Sigmoid colon (tissue), 7 donors: ENCODE measurements around the gene HOXD11. TPM values are rescaled to one million over a fixed set of nuclear protein-coding genes. Genes with fewer than 3 reads are reported as not detected.

Experiments
- DNase-seq: peaks from one replicate; pipeline ENCODE4 v3.0.0-alpha.2; 2019
- H3K27ac ChIP-seq, 4 donors: fragments of 200-600 bp; sonication (generic); one replicate each; pipeline ENCODE4 v1.5.1; 2016 to 2019; ENCODE audit warnings: mild to moderate bottlenecking in 1 of 4
- H3K27me3 ChIP-seq, 3 donors: fragments of 200-600 bp; sonication (generic); one replicate each; pipeline ENCODE4 v1.5.1; 2019; ENCODE audit warnings: mild to moderate bottlenecking in 1 of 3
- H3K36me3 ChIP-seq, 4 donors: fragments of 200-600 bp; sonication (generic); one replicate each; pipeline ENCODE4 v1.5.1; 2016 to 2019
- H3K4me1 ChIP-seq, 4 donors: fragments of 200-600 bp; sonication (generic); one replicate each; pipeline ENCODE4 v1.5.1; 2017 to 2019
- H3K4me3 ChIP-seq, 4 donors: fragments of 200-600 bp; sonication (generic); one replicate each; pipeline ENCODE4 v1.5.1; 2017 to 2019; ENCODE audit warnings: mild to moderate bottlenecking in 2 of 4, moderate library complexity in 1 of 4
- H3K9me3 ChIP-seq, 4 donors: fragments of 200-600 bp in 3 of 4; sonication (generic) in 3 of 4; one replicate each; pipeline versions ENCODE4 v1.5.1 to v1.6.1; 2013 to 2019
- CTCF ChIP-seq, 4 experiments: fragments of 450-650 bp in 3 of 4; fragments of 200-600 bp in 1 of 4; IDR thresholded peaks; one replicate each; pipeline ENCODE4 v1.5.1; 2016 to 2019; ENCODE audit warnings: antibody characterized with exemption in 4 of 4, mild to moderate bottlenecking in 3 of 4, moderate library complexity in 2 of 4
- EP300 ChIP-seq, 4 donors: sonication (generic); formaldehyde crosslinking; IDR thresholded peaks; one replicate each; pipeline ENCODE4 v1.6.1; 2017; ENCODE audit warnings: antibody characterized with exemption in 4 of 4
- POLR2A ChIP-seq, 2 donors: fragments of 450-650 bp; IDR thresholded peaks; one replicate each; pipeline ENCODE4 v1.6.1; 2016; ENCODE audit warnings: antibody characterized with exemption in 2 of 2, mild to moderate bottlenecking in 2 of 2, moderate library complexity in 2 of 2
- POLR2AphosphoS5 ChIP-seq, 4 donors: sonication (generic); formaldehyde crosslinking; IDR thresholded peaks; one replicate each; pipeline ENCODE4 v1.6.1; 2017; ENCODE audit warnings: antibody characterized with exemption in 4 of 4
- WGBS, 2 donors: extraction: QIAGEN DNeasy Blood & Tissue Kit; methylation state at CpG; one replicate each; pipeline ENCODE4 v1.1.7; 2013; 5-methylcytosine and 5-hydroxymethylcytosine counted together
- intact Hi-C: fragments of 100-400 bp; cut with DNase I; formaldehyde crosslinking; loops from one replicate; pipeline ENCODE4 v1.15.1; 2023
- polyA plus RNA-seq, 3 donors: library from polyadenylated mRNA; stranded (reverse); fragments of 200-250 nt; gene quantifications; one replicate each; pipeline ENCODE4 v1.2.3, GENCODE V29; 2013
- total RNA-seq, 4 donors: library from RNA; depleted of rRNA; stranded (reverse); fragments of >200 nt; gene quantifications; one replicate each; pipeline ENCODE4 v1.1.0, GENCODE V29; 2016
- donor health status: healthy with polysubstance abuse.
- donor health status: Bipolar disorder and iron deficiency.
- donor health status: healthy.

The HOXD11 gene
- total and polyA plus RNA-seq, 7 donors = 0.69 to 39.3 (median 18.3) TPM

- 4 to 9% methylated on average over 30 of the region's 30 CpGs for WGBS, 2 donors
- DNase-seq = no peak
- no peaks in the 10 kb centered on the region for H3K36me3 ChIP-seq
- intact Hi-C loops = no loop called here
- H3K4me3 ChIP-seq = no peak overlapping the region
- H3K9me3 ChIP-seq = no peaks in the 10 kb centered on the region
- no peak overlapping the region for H3K27ac ChIP-seq
- H3K27me3 ChIP-seq = peaks cover 0 to 72% (median 11%) of the 10 kb centered on the region in 3 donors
- no peak for TF ChIP-seq EP300 (IDR thresholded peaks at IDR 0.05)
- no peak for TF ChIP-seq POLR2A (IDR thresholded peaks at IDR 0.05)
- no peak for TF ChIP-seq CTCF (IDR thresholded peaks at IDR 0.05)
- TF ChIP-seq POLR2AphosphoS5 (IDR thresholded peaks at IDR 0.05) = no peak
- no peaks in the 10 kb centered on the region for H3K4me1 ChIP-seq
Observed at GRCh38 chr2:176068419-176068832, 38.7 kb upstream of the HOXD11 start.

- Histone ChIP-seq H3K27me3 (peaks cover 8 to 100% (median 21%) of the 10 kb centered on the region in 3 donors), H3K4me1 (no peaks in the 10 kb centered on the region), H3K4me3 (no peak overlapping the region), H3K9me3 (no peaks in the 10 kb centered on the region), H3K27ac (no peak overlapping the region), H3K36me3 (no peaks in the 10 kb centered on the region)
- DNase-seq = no peak
- WGBS, 2 donors = 23% methylated on average over 58 of the region's 58 CpGs
- intact Hi-C loops = no loop called here
- TF ChIP-seq CTCF (IDR thresholded peaks at IDR 0.05) = no peak
Observed at GRCh38 chr2:176071330-176072291, 35.5 kb upstream of the HOXD11 start.

GRCh38 chr2:176072292-176072669, 34.8 kb upstream of the HOXD11 start:
- Histone ChIP-seq H3K27ac (no peak overlapping the region), H3K9me3 (no peaks in the 10 kb centered on the region), H3K36me3 (no peaks in the 10 kb centered on the region), H3K4me3 (no peak overlapping the region), H3K27me3 (peaks cover 8 to 100% (median 24%) of the 10 kb centered on the region in 3 donors), H3K4me1 (no peaks in the 10 kb centered on the region)
- intact Hi-C loops = no loop called here
- TF ChIP-seq CTCF (IDR thresholded peaks at IDR 0.05) = no peak
- no peak for DNase-seq
- WGBS, 2 donors = 46 to 49% methylated on average over 5 of the region's 5 CpGs

- intact Hi-C loops = no loop called here
Observed at GRCh38 chr2:176072951-176073904, 33.9 kb upstream of the HOXD11 start.

More at GRCh38 chr2:176072951-176073904, 33.9 kb upstream of the HOXD11 start:
- no peak for DNase-seq
- Histone ChIP-seq H3K4me1 (no peaks in the 10 kb centered on the region), H3K27ac (no peak overlapping the region), H3K27me3 (peaks cover 8 to 100% (median 24%) of the 10 kb centered on the region in 3 donors), H3K4me3 (no peak overlapping the region), H3K9me3 (no peaks in the 10 kb centered on the region), H3K36me3 (no peaks in the 10 kb centered on the region)
- no peak for TF ChIP-seq CTCF (IDR thresholded peaks at IDR 0.05)
- TF ChIP-seq POLR2A (IDR thresholded peaks at IDR 0.05) = no peak
- no peak for TF ChIP-seq EP300 (IDR thresholded peaks at IDR 0.05)
- TF ChIP-seq POLR2AphosphoS5 (IDR thresholded peaks at IDR 0.05) = no peak
- 7 to 11% methylated on average over 29 of the region's 29 CpGs for WGBS, 2 donors
